HG02981 (cell line): Measurements from ENCODE around the gene ZNF813.
"Not testable (repeated sequence)": the region's sequence is repeated elsewhere in the genome, so short reads cannot be mapped to it uniquely, and the experiment has no call there.

Experiments
- ATAC-seq: cut with Tn5 transposase; IDR thresholded peaks from one replicate; pipeline ENCODE4 v1.9.1; 2021; ENCODE audit warnings: mild to moderate bottlenecking, moderate library complexity; ENCODE audit not compliant: unreplicated experiment

The ZNF813 gene

GRCh38 chr19:53475470-53475869 lies 7.9 kb downstream of the ZNF813 start:
- ATAC-seq = not testable (repeated sequence)

- ATAC-seq = not testable (repeated sequence)
Observed at GRCh38 chr19:53483751-53484150, 16.2 kb downstream of the ZNF813 start.

GRCh38 chr19:53485046-53486004 lies 17.8 kb downstream of the ZNF813 start:
- ATAC-seq = no peak

- no peak for ATAC-seq
Observed at GRCh38 chr19:53492153-53492552, 24.6 kb downstream of the ZNF813 start.

- ATAC-seq = not testable (repeated sequence)
Observed at GRCh38 chr19:53497311-53498023, 29.9 kb downstream of the ZNF813 start.

- ATAC-seq = not testable (repeated sequence)
Observed at GRCh38 chr19:53498024-53498395, 30.5 kb downstream of the ZNF813 start.

GRCh38 chr19:53503151-53503550 lies 35.6 kb downstream of the ZNF813 start:
- not testable (repeated sequence) for ATAC-seq

- not testable (repeated sequence) for ATAC-seq
Observed at GRCh38 chr19:53503671-53504364, 36.3 kb downstream of the ZNF813 start.

- ATAC-seq = not testable (repeated sequence)
Observed at GRCh38 chr19:53504365-53504703, 36.8 kb downstream of the ZNF813 start.

GRCh38 chr19:53504885-53505284 lies 37.4 kb downstream of the ZNF813 start:
- ATAC-seq = no peak

- ATAC-seq = no peak
Observed at GRCh38 chr19:53506728-53507127, 39.2 kb downstream of the ZNF813 start.

- ATAC-seq = no peak
Observed at GRCh38 chr19:53507523-53508442, 40.2 kb downstream of the ZNF813 start.

GRCh38 chr19:53509443-53509842 lies 41.9 kb downstream of the ZNF813 start:
- no peak for ATAC-seq

GRCh38 chr19:53509845-53510244 lies 42.3 kb downstream of the ZNF813 start:
- ATAC-seq = no peak

- no peak for ATAC-seq
Observed at GRCh38 chr19:53511357-53511756, 43.8 kb downstream of the ZNF813 start.

GRCh38 chr19:53511933-53512374 lies 44.4 kb downstream of the ZNF813 start:
- ATAC-seq = no peak

- ATAC-seq = not testable (repeated sequence)
Observed at GRCh38 chr19:53515047-53515446, 47.5 kb downstream of the ZNF813 start.

GRCh38 chr19:53517114-53517741 lies 49.7 kb downstream of the ZNF813 start:
- ATAC-seq = no peak

- ATAC-seq = no peak
Observed at GRCh38 chr19:53518121-53518520, 50.6 kb downstream of the ZNF813 start.

GRCh38 chr19:53518716-53519115 lies 51.2 kb downstream of the ZNF813 start:
- no peak for ATAC-seq
